ENCODE data around the gene KLK7.

KLK7 gene

DNA sequence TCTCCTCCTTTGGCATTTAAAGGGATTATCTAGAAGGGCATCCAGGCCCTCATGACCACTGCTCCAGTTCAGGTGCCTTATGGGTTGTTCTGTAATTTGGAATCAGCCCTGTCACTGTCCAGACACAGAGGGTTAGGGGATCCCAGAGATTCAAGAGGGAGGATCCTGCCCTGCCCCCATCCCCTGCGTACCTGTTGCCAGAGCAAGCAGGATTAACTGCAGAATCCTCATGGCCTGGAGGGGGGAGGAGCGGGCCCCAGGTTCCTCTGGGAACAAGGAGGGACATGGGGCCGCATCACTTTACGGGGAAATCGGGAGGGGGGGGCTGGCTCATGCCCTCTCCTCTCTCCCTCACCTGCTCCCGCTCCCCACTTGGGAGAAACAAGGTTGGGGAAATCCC, 41.7 kb upstream of the KLK7 start:
- Histone ChIP-seq H3K36me3 (no peaks in the 10 kb centered on the region), H3K4me1 (peaks cover 0 to 9% (median 2%) of the 10 kb centered on the region in 10 experiments; a peak in 12 of 20 replicates), H3K4me3 (no peak overlapping the region), H3K4me2 (no peak overlapping the region), H3K9me3 (replicated peaks in 1 of 11) (no peaks in the 10 kb centered on the region), H3K27ac (no peak overlapping the region), H3K27me3 (peaks cover 0 to 5% (median 2%) of the 10 kb centered on the region in 11 experiments; a peak in 15 of 22 replicates), H3K9ac (no peak overlapping the region), H4K20me1 (no peaks in the 10 kb centered on the region)
- TF ChIP-seq Cebpa-rat (IDR thresholded peaks at IDR 0.05), result no peak

DNA sequence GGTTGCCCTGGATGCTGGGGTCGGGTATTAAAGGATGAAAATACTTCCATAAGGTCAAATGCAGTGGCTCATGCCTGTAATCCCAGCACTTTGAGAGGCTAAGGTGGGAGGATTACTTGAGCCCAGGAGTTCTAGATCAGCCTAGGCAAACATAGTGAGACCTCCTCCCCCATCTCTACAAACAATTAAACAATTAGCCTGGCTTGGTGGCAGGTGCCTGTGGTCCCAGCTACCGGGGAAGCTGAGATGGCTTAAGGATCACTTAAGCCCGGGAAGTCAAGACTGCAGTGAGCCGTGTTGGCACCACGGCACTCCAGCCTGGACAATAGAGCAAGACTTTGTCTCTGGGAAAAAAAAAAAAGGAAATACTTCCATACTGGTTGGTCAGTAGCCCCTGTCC, 41.2 kb upstream of the KLK7 start:
- TF ChIP-seq Cebpa-rat (IDR thresholded peaks at IDR 0.05), result no peak

DNA sequence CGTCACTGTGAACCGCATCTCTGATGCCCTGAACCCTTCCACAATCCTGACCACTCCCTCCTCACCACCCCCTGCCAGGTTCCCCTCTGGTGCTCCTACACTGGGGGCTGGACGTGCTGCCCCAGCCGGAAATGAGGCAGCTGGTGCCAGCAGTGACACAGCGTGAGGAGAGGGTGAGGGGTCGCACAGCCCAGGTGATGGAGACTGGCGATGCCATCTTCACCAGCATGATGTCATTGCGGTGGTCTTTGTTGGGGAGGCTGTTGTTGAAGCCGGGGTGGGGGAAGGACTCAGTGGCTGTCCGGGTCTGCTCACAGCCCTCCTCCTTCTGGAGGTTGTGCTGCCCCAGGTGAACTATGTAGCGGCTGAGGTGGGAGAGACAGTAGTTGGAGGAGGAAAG, 40.2 kb upstream of the KLK7 start:
- no peak overlapping the region for H3K4me3 ChIP-seq
- H3K9me3 ChIP-seq (replicated peaks in 1 of 11), result no peaks in the 10 kb centered on the region
- H3K27me3 ChIP-seq, result peaks cover 10 to 20% (median 17%) of the 10 kb centered on the region in 11 experiments
- H3K9ac ChIP-seq, result no peak overlapping the region
- H3K27ac ChIP-seq, result no peak overlapping the region
- H3K4me2 ChIP-seq, result no peak overlapping the region
- H3K36me3 ChIP-seq, result no peaks in the 10 kb centered on the region
- peaks cover 5 to 24% (median 16%) of the 10 kb centered on the region in 10 experiments; a peak in 19 of 20 replicates for H3K4me1 ChIP-seq
- TF ChIP-seq Cebpa-rat (IDR thresholded peaks at IDR 0.05), result no peak
- H4K20me1 ChIP-seq, result peaks cover 0 to 4% (median 0%) of the 10 kb centered on the region in 11 experiments; a peak in 2 of 22 replicates

More for the DNA sequence above, 41.2 kb upstream of the KLK7 start:
- Histone ChIP-seq H3K36me3 (no peaks in the 10 kb centered on the region), H3K27me3 (peaks cover under 1 to 10% (median 7%) of the 10 kb centered on the region in 11 experiments; a peak in 19 of 22 replicates), H3K4me3 (no peak overlapping the region), H3K4me2 (no peak overlapping the region), H3K9ac (no peak overlapping the region), H4K20me1 (no peaks in the 10 kb centered on the region), H3K4me1 (peaks cover 0 to 14% (median 7%) of the 10 kb centered on the region in 10 experiments; a peak in 15 of 20 replicates), H3K9me3 (replicated peaks in 1 of 11) (no peaks in the 10 kb centered on the region), H3K27ac (no peak overlapping the region)

- Histone ChIP-seq H3K36me3 (no peaks in the 10 kb centered on the region), H3K27me3 (peaks cover 24 to 34% (median 31%) of the 10 kb centered on the region in 11 experiments), H3K27ac (no peak overlapping the region), H4K20me1 (peaks cover 0 to 4% (median 0%) of the 10 kb centered on the region in 11 experiments; a peak in 2 of 22 replicates), H3K4me3 (no peak overlapping the region), H3K4me1 (peaks cover 13 to 34% (median 26%) of the 10 kb centered on the region in 10 experiments; a peak in 19 of 20 replicates), H3K9me3 (replicated peaks in 1 of 11) (no peaks in the 10 kb centered on the region), H3K9ac (no peak overlapping the region), H3K4me2 (no peak overlapping the region)
- no peak for TF ChIP-seq Cebpa-rat (IDR thresholded peaks at IDR 0.05)
Measured at GRCh38 chr19:51022526-51022925, 38.8 kb upstream of the KLK7 start.

GRCh38 chr19:51020988-51021651, 37.4 kb upstream of the KLK7 start:
- no peaks in the 10 kb centered on the region for H3K36me3 ChIP-seq
- no peak overlapping the region for H3K9ac ChIP-seq
- TF ChIP-seq Cebpa-rat (IDR thresholded peaks at IDR 0.05), result no peak
- H3K27ac ChIP-seq, result no peak overlapping the region
- peaks cover 0 to 4% (median 0%) of the 10 kb centered on the region in 11 experiments; a peak in 2 of 22 replicates for H4K20me1 ChIP-seq
- no peak overlapping the region for H3K4me3 ChIP-seq
- H3K27me3 ChIP-seq, result peaks cover 35 to 48% (median 44%) of the 10 kb centered on the region in 11 experiments
- H3K4me1 ChIP-seq, result peaks cover 13 to 34% (median 26%) of the 10 kb centered on the region in 10 experiments; a peak in 19 of 20 replicates
- peak overlapping the region in 4 of 11 experiments; percentile 17 to 93 (median 90); a peak in 4 of 22 replicates for H3K4me2 ChIP-seq
- no peaks in the 10 kb centered on the region for H3K9me3 ChIP-seq (replicated peaks in 1 of 11)

DNA sequence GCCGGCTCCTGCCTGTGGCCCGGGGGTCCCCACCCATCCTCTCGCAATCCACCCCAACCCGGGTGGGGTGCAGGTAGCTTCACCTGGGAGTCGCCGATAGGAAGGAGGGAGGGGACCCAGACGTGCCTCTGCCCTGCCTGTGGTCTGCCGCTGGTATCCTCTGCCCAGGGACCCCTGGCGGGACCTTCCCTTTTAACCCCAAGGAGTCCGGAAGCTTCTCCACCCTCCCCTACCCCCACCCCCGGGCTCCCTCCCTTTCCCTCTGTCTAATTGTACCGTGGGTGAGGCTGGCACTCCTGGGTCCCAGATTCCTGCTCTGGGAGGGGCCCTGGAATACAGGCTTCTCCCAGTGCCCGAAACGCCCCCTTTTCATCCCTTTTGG, 35.8 kb upstream of the KLK7 start, which contains the start of gene KLK10:
TSS of gene KLK10 (minus strand) at position 166 of the 382 bp plus-strand sequence. CDS start 579 bp downstream, outside the sequence.
- Histone ChIP-seq H3K27ac (peak within 1 kb of the TSS in 1 of 11 experiments; percentile 25; a peak in 1 of 22 replicates), H3K4me1 (peaks cover 13 to 35% (median 27%) of the 10 kb centered on the region in 10 experiments), H3K4me3 (peak within 1 kb of the TSS in 9 of 10 experiments; percentile 9 to 62 (median 43); a peak in 12 of 20 replicates), H3K4me2 (peak within 1 kb of the TSS; percentile 38 to 95 (median 70)), H3K27me3 (peaks cover 32 to 50% (median 44%) of the 10 kb centered on the region in 11 experiments), H3K9ac (peak within 1 kb of the TSS in 3 of 11 experiments; percentile 1 to 26 (median 17); a peak in 1 of 22 replicates), H4K20me1 (peaks cover 0 to 4% (median 0%) of the 10 kb centered on the region in 11 experiments; a peak in 2 of 22 replicates), H3K9me3 (replicated peaks in 1 of 11) (no peaks in the 10 kb centered on the region), H3K36me3 (no peaks in the 10 kb centered on the region)
- TF ChIP-seq Cebpa-rat (IDR thresholded peaks at IDR 0.05), result no peak

- Histone ChIP-seq H3K4me2 (peak overlapping the region; percentile 38 to 95 (median 70)), H3K9me3 (replicated peaks in 1 of 11) (no peaks in the 10 kb centered on the region), H3K36me3 (no peaks in the 10 kb centered on the region), H3K9ac (peak overlapping the region in 3 of 11 experiments; percentile 1 to 26 (median 17); a peak in 1 of 22 replicates), H3K27ac (no peak overlapping the region), H4K20me1 (peaks cover 0 to 4% (median 0%) of the 10 kb centered on the region in 11 experiments; a peak in 2 of 22 replicates), H3K4me3 (peak overlapping the region in 9 of 10 experiments; percentile 9 to 62 (median 43); a peak in 12 of 20 replicates), H3K27me3 (peaks cover 32 to 50% (median 44%) of the 10 kb centered on the region in 11 experiments), H3K4me1 (peaks cover 14 to 40% (median 30%) of the 10 kb centered on the region in 10 experiments)
- TF ChIP-seq Cebpa-rat (IDR thresholded peaks at IDR 0.05), result no peak
Measured at GRCh38 chr19:51018745-51019543, 35.2 kb upstream of the KLK7 start.

GRCh38 chr19:51016798-51017683, 33.3 kb upstream of the KLK7 start:
- peaks cover 21 to 58% (median 47%) of the 10 kb centered on the region in 10 experiments for H3K4me1 ChIP-seq
- H3K4me3 ChIP-seq, result no peak overlapping the region
- no peak overlapping the region for H3K9ac ChIP-seq
- H3K27ac ChIP-seq, result no peak overlapping the region
- no peaks in the 10 kb centered on the region for H3K36me3 ChIP-seq
- no peak overlapping the region for H3K4me2 ChIP-seq
- H4K20me1 ChIP-seq, result peaks cover 0 to 4% (median 0%) of the 10 kb centered on the region in 11 experiments; a peak in 2 of 22 replicates
- TF ChIP-seq Cebpa-rat (IDR thresholded peaks at IDR 0.05), result no peak
- no peaks in the 10 kb centered on the region for H3K9me3 ChIP-seq (replicated peaks in 1 of 11)
- peaks cover 32 to 50% (median 44%) of the 10 kb centered on the region in 11 experiments for H3K27me3 ChIP-seq

All from BLaER1 treated with 17β-estradiol and CSF1 and Interleukin-3, amounts not matched to agents 10 nM and 100 nM (cell line).